Mesothelial cell of epicardium (in vitro differentiated cells): ENCODE measurements around the gene MANEAL. TPM values are rescaled to one million over a fixed set of nuclear protein-coding genes. Genes with fewer than 3 reads are reported as not detected.
A peak's percentile ranks its signal among the peaks of the same experiment; 100 is the strongest.

Experiments
- DNase-seq, 2 experiments: peaks; one replicate each; pipeline ENCODE4 v3.0.0; 2021; ENCODE audit warnings: low spot score in 2 of 2; ENCODE audit not compliant: unreplicated experiment in 2 of 2
- H3K27ac Mint-ChIP-seq: 2 replicates; pipeline ENCODE4 v1.8.0; 2021; ENCODE audit warnings: mixed read lengths
- H3K27me3 Mint-ChIP-seq: 2 replicates; pipeline ENCODE4 v1.8.0; 2021; ENCODE audit warnings: low read depth, mixed read lengths
- H3K36me3 Mint-ChIP-seq: 2 replicates; pipeline ENCODE4 v1.8.0; 2021; ENCODE audit warnings: mixed read lengths
- H3K4me1 Mint-ChIP-seq: 2 replicates; pipeline ENCODE4 v1.8.0; 2021; ENCODE audit warnings: mixed read lengths
- H3K4me3 Mint-ChIP-seq: 2 replicates; pipeline ENCODE4 v1.8.0; 2021; ENCODE audit warnings: mild to moderate bottlenecking, moderate library complexity, mixed read lengths
- H3K9me3 Mint-ChIP-seq: 2 replicates; pipeline ENCODE4 v1.8.0; 2021; ENCODE audit warnings: mixed read lengths
- total RNA-seq: library from RNA; stranded (reverse); gene quantifications from 3 replicates; pipeline ENCODE4 v1.2.1, GENCODE V29; 2021
- TF ChIP-seq, protein P1 (sequence below): fragments of 200-600 bp; sonication (generic); IDR thresholded peaks from one replicate; pipeline ENCODE4 v1.5.0; 2021; ENCODE audit warnings: antibody characterized with exemption; ENCODE audit not compliant: unreplicated experiment

The MANEAL gene, protein sequence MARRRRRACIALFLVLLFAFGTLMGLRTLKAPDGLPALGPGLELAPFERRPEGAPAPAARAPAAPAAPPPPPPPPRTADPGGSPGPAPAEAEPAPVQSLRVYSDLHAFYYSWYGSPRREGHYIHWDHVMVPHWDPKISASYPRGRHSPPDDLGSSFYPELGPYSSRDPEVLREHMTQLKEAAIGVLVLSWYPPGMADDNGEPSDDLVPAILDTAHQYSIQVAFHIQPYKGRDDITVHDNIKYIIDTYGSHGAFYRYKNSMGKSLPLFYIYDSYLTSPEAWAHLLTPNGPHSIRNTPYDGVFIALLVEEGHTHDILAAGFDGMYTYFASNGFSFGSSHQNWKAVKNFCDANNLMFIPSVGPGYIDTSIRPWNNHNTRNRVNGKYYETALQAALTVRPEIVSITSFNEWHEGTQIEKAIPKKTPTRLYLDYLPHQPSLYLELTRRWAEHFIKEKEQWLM
- total RNA-seq = 1.4 to 1.8 TPM (median 1.8 TPM) in 3 replicates

DNA sequence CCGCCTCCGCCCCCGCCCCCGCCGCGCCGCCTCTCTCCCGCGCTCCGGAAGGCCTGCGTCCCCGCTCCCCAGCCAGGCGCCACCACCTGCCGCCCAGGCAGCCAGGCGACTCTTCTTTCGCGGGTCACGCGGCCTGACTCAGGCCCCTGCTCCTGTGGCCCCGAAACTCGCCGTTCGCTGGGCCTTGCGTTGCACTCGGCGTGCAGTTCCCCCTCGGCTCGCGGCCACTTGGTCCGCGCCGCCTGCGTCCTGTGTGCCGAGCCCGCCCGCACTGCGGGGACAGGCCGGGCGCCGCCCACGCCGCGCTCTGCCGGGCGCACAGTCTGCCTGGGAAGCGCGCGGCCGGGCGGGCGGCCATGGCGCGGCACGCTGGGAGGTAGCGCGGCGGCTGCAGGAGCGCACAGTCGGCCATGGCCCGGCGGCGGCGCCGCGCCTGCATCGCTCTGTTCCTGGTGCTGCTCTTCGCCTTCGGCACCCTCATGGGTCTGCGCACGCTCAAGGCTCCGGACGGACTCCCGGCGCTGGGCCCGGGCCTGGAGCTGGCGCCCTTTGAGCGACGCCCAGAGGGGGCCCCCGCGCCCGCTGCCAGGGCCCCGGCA, at the start of gene MANEAL:
Gene MANEAL (plus strand): TSS at position 75 of the 599 bp plus-strand sequence. CDS start 336 bp downstream, at position 411.
- peaks cover 66% of the 10 kb centered on the region for H3K27me3 Mint-ChIP-seq
- TF ChIP-seq, protein P1, sequence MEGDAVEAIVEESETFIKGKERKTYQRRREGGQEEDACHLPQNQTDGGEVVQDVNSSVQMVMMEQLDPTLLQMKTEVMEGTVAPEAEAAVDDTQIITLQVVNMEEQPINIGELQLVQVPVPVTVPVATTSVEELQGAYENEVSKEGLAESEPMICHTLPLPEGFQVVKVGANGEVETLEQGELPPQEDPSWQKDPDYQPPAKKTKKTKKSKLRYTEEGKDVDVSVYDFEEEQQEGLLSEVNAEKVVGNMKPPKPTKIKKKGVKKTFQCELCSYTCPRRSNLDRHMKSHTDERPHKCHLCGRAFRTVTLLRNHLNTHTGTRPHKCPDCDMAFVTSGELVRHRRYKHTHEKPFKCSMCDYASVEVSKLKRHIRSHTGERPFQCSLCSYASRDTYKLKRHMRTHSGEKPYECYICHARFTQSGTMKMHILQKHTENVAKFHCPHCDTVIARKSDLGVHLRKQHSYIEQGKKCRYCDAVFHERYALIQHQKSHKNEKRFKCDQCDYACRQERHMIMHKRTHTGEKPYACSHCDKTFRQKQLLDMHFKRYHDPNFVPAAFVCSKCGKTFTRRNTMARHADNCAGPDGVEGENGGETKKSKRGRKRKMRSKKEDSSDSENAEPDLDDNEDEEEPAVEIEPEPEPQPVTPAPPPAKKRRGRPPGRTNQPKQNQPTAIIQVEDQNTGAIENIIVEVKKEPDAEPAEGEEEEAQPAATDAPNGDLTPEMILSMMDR = no peak
- no peak within 1 kb of the TSS for H3K27ac Mint-ChIP-seq
- peak in 1 of 2 experiments; percentile 70 for DNase-seq
- peak within 1 kb of the TSS; percentile 55 for H3K4me3 Mint-ChIP-seq
- no peaks in the 10 kb centered on the region for H3K9me3 Mint-ChIP-seq
- H3K36me3 Mint-ChIP-seq = no peaks in the 10 kb centered on the region
- peaks cover 2% of the 10 kb centered on the region for H3K4me1 Mint-ChIP-seq

DNA sequence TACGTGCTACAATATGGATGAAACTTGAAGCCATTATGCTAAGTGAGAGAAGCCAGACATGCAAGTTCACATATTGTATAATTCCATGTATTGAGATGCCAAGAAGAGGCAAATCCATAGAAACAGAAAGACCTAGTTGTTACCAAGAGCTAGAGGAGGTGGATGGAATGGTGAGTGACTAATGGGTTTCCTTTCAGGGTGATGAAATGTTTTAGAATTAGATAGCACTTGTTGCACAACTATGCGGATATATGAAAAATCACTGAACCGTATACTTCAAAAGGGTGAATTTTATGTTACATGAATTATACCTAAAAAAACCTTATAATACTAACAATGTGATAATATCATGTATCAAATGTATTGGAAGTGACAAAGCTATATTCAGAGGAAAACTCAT, 46.8 kb upstream of the MANEAL start:
- Mint-ChIP-seq H3K9me3 (peaks cover 5% of the 10 kb centered on the region), H3K27ac (no peak overlapping the region), H3K36me3 (no peaks in the 10 kb centered on the region), H3K27me3 (peaks cover 66% of the 10 kb centered on the region), H3K4me1 (no peaks in the 10 kb centered on the region), H3K4me3 (no peak overlapping the region)
- TF ChIP-seq, protein P1 = no peak
- no peak for DNase-seq

DNA sequence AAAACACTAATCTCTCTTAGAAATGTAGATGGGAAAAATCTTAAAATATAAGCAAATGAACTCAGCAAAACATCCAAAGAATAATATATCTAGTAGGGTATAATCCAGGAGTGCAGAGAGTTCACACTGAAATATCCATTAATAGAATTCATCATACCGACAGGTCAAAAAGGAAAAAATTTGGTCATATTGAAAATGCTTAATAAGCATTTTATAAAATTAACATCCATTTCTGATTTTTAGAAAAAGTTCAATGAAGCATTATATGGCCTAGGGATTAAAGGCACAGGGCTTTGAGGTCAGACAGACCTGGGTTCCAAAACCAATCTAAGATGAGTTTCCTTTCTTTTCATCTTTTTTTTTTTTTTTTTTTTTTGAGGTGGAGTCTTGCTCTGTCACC, 45.1 kb upstream of the MANEAL start:
- Mint-ChIP-seq H3K9me3 (peaks cover 5% of the 10 kb centered on the region), H3K27ac (no peak overlapping the region), H3K36me3 (no peaks in the 10 kb centered on the region), H3K4me3 (no peak overlapping the region), H3K4me1 (no peaks in the 10 kb centered on the region), H3K27me3 (peaks cover 66% of the 10 kb centered on the region)
- DNase-seq = no peak
- TF ChIP-seq, protein P1 = no peak

DNA sequence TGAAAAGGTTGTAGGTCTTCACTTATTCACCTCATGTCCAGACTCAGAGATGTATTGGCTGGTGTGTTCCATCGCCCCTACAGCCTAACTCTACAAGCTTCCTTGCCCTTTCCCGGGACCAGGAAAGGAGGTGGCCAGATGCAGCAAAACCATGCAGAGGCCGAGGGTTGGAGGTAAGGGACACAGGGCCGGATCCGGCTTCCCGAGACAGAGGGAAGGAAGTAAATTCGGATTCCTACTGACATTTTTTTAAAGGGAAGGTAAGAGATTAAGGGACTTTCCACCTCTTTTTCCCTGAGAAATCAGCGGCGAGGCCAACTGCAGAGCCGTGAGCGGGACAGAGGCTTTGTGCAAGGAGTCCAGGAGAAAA, 41.4 kb upstream of the MANEAL start:
- Mint-ChIP-seq H3K27ac (no peak overlapping the region), H3K27me3 (peaks cover 52% of the 10 kb centered on the region), H3K4me3 (peak overlapping the region; percentile 62), H3K36me3 (no peaks in the 10 kb centered on the region), H3K9me3 (no peaks in the 10 kb centered on the region), H3K4me1 (no peaks in the 10 kb centered on the region)
- no peak for DNase-seq
- TF ChIP-seq, protein P1 = no peak

DNA sequence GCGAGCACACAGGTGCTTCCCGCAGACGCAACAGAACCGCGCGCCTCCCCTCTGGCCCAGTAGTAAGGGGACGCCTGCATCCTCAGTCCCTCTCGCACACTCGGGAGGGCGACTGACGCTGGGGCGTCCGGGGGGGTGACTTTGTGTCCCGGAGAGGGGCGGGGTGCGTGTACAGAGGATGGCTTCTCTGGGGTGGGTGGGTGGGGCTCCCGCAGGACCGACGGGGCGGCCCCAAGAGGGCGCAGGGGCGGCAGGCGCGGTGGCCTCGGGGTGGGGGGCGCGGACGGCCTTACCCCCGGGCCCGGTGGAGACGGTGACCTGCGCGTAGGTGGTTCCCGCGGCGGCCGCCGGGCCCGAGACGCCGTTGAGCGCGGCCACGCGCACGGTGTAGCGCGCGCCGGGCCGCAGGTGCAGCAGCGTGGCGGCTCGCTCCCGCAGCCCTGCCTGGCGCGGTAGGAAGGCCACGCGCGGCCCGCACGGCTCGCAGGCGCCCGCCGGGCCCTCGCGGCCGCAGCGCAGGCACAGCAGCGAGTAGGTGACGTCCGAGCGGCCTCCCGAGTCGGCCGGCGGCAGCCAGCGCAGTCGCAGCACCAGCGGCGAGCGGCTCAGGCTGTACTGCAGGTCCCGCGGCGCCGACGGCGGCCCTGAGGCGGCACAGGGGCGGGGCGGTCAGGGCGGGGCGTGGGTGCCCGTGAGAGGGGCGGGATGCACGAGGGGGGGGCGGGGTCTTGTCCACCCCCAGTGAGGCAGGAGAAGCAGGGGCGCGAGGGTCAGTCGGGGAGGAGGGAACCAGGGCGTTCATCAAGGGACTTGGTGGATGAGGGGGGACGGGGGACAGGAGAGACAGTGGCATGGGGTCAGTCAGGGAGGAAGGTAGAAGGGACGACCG, 40.8 kb upstream of the MANEAL start:
- Mint-ChIP-seq H3K36me3 (no peaks in the 10 kb centered on the region), H3K4me1 (no peaks in the 10 kb centered on the region), H3K27ac (no peak overlapping the region), H3K9me3 (no peaks in the 10 kb centered on the region), H3K27me3 (peaks cover 50% of the 10 kb centered on the region), H3K4me3 (peak overlapping the region; percentile 62)
- TF ChIP-seq, protein P1 = no peak
- no peak for DNase-seq
